NCI-H1048 (cell line): ENCODE results near the gene MAIP1.

Experiments
- DNase-seq: peaks from one replicate; lab custom pipeline; 2025; lab: John Stamatoyannopoulos, UW

Gene MAIP1

DNA sequence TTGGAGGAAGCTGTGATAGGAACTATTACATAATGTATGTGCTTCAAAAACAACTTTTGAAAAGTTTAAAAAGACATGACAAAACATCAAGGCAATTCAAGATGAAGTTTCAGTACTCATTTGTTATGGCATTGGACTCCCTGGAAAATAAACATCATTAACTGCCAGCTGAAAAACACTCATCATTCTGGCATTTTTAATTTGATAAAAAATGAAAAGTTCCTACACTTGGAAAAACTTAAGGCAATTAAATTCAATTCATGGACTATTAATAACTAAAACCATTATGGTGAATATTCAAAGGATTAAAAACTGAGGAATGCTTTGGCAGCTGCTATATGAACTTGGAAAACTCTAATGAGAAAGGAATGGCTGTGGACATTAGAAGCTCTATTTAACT lies 8.5 kb upstream of the MAIP1 start:
- no peak for DNase-seq

DNA sequence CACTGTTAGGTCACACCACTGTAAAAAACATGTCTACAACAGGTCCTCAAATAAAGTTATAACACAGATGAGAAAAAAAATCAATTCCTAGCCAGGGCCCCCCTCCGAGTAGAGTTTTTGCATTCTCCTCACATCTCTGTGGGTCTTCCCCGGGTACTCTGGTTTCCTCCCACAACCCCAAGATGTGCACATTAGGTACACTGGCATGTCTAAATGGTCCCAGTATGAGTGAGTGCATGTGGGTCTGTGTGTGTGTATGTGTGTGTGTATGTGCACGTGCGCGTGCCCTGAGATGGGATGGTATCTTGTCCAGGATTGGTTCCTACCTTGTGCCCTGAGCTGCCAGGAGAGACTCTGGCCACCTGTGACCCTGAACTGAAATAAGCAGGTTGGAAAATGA lies 5.0 kb upstream of the MAIP1 start:
- no peak for DNase-seq

DNA sequence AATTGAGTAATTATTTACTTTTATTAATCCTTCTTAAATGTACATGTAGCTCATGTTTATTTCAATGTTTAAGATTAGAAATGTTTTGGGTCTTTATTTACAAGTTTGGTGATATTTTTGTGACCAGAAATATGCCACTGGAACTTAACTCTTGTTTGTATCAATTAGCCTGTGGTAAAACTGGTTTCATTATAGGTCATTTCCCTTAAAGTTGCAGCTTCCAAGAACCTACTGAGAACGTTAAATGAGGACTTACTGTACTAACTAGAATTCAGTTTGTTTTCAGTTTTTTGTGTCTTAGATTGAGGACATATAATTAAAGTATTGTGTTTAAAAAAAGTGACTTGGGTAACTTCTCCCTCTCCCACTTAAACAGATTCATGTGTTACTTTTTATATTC lies 4.4 kb upstream of the MAIP1 start:
- no peak for DNase-seq

GRCh38 chr2:199955007-199955338 lies 409 bp upstream of the MAIP1 start:
- DNase-seq, result no peak

DNA sequence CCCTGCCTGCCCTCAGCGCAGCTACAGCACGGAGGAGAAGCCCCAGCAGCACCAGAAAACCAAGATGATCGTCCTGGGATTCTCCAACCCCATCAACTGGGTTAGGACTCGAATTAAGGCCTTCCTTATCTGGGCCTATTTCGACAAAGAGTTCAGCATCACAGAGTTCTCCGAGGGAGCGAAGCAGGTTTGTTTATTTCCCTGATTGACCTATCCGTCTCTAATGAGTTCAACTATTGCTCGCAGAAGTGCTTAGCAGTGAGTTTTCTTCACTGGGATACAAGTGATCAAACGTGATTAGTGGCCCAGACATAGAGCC lies 639 bp downstream of the MAIP1 start:
- DNase-seq, result no peak

- DNase-seq, result no peak
Observed at GRCh38 chr2:199958014-199958413, 2.6 kb downstream of the MAIP1 start.

DNA sequence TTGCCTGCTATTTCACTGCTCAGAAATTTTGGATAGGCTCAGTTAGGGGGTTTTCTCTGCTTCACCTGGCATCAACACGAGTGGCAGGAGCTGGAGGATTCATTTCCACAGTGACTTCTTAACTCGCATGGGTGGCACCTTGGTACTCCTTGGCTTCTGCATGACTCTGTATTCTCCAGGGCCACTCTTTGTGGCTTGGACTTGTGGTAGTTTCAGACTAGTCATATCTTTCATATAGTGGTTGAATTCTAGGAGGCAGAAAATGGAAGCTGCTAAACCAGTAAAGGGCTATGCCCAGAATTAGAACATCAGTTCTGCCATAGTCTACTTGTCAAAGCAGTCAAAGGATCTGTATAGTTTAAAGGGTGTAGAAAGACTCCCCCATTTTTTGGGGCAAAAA lies 6.8 kb downstream of the MAIP1 start:
- no peak for DNase-seq

DNA sequence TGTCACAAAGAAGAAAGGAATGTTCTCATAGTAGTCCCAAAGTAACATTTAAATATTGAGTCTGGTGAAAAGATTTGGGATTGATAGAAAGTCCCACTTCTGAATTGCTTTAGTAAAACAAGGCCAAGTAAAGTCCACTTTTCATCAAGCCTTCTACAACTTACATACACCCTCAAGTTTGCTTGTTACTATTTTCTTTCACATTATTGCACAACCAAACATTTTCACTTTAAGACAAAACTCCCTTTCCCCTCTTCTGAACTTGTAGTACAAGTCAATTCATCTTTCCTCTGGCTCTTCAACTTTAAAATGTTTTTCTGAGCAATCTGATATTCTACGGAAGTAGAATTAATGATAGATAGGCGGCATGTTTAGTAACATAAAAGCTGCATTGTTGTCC lies 11.0 kb downstream of the MAIP1 start:
- DNase-seq, result no peak

DNA sequence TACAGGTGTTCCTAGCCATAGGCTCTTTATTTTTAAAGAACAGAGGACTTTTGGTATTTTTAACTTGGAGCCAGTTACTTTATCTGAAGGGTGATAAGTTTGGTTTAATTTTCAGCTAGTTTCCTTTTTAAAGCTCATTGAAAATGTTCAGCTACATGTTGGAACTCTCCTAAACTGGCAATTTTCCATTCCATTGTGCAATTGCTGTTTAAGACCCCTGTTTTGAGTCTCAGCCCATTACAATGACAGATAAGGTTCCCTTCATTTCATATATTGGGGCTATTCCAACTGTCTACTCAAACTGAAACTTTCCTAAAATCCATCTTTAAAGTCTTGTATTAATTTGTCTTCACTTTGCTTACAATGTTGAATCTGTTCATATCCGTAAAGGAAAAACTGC lies 11.6 kb downstream of the MAIP1 start:
- DNase-seq, result no peak

DNA sequence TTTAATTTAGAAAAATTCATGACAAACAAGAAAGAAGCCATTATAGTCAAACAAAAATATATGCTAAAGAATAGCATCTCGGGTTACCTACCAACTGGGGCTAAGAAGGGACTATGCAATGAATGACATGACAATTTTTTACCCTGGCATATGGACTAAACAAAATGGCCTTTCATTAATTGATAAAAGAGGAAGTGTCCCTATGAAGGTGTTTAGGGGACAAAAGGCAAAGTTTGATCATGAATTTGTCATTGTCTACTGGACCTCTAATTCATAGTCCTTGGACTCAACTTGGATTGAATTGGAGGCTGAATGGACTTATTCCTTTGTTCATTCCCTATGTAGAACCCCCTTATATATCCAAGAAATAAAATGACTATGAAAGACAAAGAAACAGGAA lies 12.7 kb downstream of the MAIP1 start:
- no peak for DNase-seq

- DNase-seq, result no peak
Observed at GRCh38 chr2:199972088-199972626, 16.8 kb downstream of the MAIP1 start.

- DNase-seq, result no peak
Observed at GRCh38 chr2:199973703-199974102, 18.3 kb downstream of the MAIP1 start.

GRCh38 chr2:199975273-199975895 lies 20.0 kb downstream of the MAIP1 start:
- no peak for DNase-seq

DNA sequence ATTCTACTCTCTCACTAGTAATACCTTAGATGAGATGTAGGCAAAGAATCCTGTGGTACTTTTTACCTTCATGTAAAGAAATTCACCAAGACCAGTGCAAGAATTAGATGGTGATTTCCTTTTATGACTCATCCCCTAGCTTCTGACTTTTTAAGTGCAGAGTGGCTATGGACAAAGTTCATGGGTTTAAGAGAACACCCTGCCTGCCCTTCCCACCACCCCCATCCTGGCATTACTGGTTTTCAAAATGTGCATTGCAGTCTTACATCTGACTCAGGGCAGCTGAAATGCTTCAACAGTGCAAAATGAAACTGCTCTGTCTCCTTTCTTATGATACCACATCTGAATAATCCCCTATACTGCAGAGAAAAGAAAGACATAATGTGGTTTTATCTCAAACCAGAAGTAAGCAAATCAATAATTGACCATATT lies 22.6 kb downstream of the MAIP1 start:
- no peak for DNase-seq

- no peak for DNase-seq
Observed at GRCh38 chr2:199979398-199979797, 24.0 kb downstream of the MAIP1 start.

GRCh38 chr2:199979832-199980628 lies 24.6 kb downstream of the MAIP1 start:
- peak; percentile 31 for DNase-seq

DNA sequence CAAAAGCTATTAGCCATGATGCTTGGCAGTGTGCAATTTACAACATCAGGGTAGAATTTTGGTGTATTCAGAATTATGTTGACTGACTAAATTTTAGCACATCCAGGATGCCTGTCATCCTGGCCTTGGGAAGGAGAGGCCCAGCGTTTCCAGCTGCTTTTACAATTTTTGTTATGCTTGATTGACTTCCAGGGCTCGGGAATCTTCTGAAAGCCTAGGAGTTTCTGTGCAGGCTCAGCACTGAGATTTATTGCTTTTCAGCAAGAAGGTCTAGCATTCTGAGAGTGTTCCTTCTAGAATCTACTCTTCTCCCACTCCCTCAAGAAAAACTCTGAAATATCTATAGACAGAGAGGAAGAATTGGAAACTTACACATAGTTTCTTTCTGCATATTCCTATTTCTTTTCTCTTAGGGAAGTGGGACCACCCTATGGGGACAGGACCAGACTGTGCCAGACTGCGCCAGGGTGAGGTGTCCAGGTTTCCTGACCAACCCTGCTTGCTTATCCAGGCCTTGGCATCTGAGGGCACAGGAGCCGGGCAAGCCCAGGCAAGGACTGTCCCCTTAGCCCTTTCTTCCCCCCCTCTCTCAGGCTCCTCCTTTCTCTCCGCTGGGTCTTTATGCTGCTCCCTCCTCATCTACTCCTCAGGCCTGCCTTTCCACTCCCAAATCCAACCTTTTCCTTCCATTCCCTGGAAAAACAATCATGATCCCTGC lies 26.9 kb downstream of the MAIP1 start:
- DNase-seq, result no peak

GRCh38 chr2:199983534-199983933 lies 28.2 kb downstream of the MAIP1 start:
- no peak for DNase-seq

DNA sequence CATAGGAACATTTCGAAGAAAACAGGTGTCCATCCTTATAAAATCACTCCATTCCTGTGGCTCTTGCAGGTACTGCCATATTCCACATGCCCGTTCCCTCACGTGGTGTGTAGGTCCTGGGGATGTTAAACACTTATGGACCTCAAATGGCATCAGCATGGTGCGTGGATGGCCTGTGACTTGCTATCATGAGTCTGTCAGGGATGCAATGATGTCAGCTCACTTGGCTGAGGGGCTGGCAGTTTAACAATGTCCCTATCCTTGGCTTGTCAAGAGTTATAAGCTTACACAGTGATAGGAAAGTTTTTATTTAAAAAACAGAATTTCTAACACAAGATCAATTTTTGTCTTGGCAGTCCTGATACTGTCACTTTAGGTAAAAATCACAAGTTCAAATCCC lies 28.8 kb downstream of the MAIP1 start:
- DNase-seq, result no peak

GRCh38 chr2:199984755-199985154 lies 29.4 kb downstream of the MAIP1 start:
- DNase-seq, result no peak

GRCh38 chr2:199985625-199986207 lies 30.3 kb downstream of the MAIP1 start:
- DNase-seq, result peak; percentile 46

DNA sequence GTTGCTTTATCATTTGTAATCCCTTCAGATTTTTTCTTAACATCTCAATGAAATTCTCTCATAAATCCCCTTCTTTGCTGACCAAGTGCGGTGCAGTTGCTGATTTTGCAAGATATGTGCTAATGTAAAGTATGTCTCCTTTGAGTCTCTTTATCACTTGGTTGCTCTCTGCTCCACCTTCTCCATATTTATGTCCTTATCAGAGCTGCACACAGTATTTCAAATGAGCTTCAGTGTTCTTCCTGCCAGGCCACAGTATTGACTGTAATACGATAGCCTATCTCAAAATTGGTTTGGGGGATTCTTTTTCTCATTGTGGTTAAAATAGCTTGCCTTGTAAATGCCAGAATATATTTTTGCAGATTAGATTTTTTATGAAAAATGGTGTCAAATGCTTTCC lies 32.2 kb downstream of the MAIP1 start:
- no peak for DNase-seq

DNA sequence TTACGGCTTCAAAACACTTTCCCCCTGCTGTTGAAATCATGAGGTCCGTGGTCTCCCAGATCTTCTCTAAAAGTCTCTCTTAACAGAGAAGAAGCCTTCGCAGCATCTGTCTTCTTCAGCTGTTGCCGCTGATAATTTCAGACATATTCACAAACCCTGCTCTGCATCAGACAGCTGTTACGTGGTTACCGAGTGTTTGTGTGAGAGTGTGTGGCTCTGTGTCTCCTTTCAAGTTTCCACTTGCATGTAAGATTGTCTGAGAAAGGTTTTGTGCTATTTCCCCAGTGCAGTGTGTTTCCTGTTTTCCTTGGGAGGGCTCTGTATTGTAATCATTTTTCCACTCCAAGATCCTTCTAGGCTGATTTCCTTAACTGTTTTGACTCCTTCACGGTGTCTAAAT lies 32.8 kb downstream of the MAIP1 start:
- no peak for DNase-seq
